GM11168 (cell line): Measurements from ENCODE around the gene PLEKHM3.

ENCODE experiments used
- in situ Hi-C: fragments of 300-500 bp; cut with MboI; formaldehyde crosslinking; loops from one replicate; pipeline ENCODE4 v1.12.0; 2022; ENCODE audit warnings: low sequenced_read_pairs; ENCODE audit not compliant: unreplicated experiment

The PLEKHM3 gene

GRCh38 chr2:207870814-207871213 lies 154.5 kb downstream of the PLEKHM3 start:
- in situ Hi-C loops, result no loop called here

GRCh38 chr2:207869784-207870778 lies 155.2 kb downstream of the PLEKHM3 start:
- in situ Hi-C loops, result no loop called here

DNA sequence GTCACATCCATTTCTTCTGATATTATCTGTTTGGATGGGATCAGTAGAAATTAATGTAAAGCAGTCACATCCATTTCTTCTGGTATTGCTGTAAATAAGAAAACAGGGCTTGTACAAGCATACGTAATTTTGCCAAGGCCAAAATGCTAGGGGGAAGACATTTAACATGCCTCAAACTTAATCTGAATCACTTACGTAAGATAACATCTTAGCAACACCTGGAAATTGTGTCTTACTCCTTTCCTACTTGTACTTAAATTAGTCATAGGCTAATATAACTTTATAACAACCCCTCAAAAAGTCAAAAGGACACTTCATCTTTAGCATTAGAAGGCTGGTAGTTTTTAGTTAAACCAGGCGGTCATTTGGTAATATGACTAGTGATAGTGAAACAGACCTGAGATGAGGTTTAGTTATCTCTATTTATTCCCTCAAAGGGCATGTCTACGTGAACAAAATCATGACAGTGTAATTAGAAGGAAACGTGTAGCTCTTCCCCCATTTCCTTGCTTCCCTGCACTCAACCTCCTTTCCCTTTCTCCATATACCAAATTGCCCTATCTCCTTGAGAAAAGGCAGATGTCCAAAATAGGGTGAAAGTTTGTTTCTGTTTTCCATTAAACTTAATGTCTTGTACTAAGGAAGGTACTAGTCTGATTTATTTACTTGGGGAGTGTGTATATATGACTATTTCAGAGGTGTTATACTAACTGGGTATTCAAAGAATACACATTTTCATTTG lies 156.3 kb downstream of the PLEKHM3 start:
- in situ Hi-C loops, result no loop called here

DNA sequence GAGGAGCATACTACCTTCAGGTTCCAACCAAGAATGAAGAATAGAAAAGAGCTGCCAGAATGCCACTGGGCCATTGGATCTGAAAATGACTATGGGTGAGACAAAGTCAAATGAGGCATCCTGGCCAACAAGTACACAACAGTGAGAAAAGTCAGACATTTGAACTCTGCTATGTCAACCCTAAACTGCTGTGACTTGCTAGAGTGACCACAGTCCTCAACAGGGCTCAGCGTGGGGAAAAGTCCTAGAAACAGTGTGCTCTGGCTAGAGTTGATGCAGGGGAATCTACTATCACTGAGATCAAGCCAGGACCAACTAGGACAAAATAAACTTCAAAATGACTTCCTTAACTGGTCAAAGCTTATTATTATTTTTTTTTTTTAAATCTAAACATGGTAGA lies 157.4 kb downstream of the PLEKHM3 start:
- in situ Hi-C loops, result no loop called here

- in situ Hi-C loops, result no loop called here
Observed at GRCh38 chr2:207867056-207867455, 158.3 kb downstream of the PLEKHM3 start.

DNA sequence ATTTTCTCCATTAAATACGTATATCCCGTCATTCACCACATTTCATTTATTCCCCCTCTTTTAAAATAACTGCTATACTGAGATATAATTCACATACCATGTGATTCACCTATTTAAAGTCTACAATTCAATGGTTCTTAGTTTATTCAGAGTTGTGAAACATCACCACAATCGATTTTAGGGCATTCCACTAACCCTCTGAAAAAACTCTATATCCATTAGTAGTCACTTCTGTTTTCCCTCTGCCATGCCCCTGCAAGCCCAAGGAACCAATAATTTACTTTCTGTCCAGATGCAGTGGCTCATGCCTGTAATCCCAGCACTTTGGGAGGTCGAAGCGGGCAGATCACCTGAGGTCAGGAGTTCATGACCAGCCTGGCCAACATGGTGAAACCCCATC lies 160.1 kb downstream of the PLEKHM3 start:
- in situ Hi-C loops, result no loop called here

GRCh38 chr2:207863345-207863744 lies 162.0 kb downstream of the PLEKHM3 start:
- in situ Hi-C loops, result no loop called here

DNA sequence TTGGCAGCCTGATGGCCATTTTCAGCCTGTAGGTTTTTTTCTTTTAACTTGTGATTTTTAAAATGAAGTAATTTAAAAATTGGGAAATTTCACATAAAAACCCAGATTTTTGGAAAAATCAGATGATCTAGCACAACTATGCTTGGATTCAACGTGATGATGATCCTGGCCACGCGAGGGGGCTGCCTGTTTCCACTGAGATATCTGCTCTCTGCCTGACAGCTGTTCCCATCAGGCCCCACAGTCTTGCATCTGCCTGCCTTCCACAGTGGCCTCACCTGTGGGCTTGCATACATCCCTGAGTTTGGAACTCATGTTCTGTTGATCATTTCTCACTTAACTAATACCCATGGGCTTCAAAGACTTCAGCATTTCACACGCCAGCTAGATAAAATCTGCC lies 163.5 kb downstream of the PLEKHM3 start:
- in situ Hi-C loops, result no loop called here

DNA sequence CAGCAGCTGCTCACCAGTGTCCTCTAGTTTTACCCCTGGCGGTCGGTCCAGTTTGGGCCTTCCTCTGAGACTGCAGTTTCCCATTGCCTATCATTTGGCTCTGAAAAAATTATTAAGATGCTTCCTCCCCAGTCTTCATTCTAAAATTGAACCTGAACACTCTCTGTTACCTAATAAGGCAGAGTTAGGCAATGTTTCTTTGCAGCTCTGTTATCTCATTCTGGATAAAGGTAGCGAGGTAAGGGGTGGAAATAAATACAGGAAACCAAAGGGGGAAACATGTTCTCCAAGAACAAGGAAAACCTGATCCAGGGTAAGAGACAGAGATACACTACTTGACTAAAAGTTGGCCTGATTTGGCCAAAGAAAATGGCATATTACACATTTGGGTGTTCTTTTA lies 164.6 kb downstream of the PLEKHM3 start:
- in situ Hi-C loops, result no loop called here

DNA sequence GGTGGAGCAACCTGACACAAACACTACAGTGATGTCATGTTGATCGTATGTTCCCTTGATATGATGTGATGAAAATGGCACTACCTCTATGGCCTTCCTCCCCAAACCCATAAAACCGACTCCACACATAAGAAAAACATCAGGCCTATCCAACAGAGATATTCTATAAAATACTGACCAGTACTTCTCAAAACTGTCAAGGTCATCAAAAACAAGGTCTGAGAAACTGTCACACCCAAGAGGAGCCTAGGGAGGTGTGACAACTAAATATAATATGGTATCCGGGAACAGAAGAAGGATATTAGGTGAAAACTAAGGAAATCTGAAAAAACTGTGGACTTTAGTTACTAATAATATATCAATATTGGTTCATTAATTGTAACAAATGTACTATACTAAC lies 169.7 kb downstream of the PLEKHM3 start:
- in situ Hi-C loops, result no loop called here

DNA sequence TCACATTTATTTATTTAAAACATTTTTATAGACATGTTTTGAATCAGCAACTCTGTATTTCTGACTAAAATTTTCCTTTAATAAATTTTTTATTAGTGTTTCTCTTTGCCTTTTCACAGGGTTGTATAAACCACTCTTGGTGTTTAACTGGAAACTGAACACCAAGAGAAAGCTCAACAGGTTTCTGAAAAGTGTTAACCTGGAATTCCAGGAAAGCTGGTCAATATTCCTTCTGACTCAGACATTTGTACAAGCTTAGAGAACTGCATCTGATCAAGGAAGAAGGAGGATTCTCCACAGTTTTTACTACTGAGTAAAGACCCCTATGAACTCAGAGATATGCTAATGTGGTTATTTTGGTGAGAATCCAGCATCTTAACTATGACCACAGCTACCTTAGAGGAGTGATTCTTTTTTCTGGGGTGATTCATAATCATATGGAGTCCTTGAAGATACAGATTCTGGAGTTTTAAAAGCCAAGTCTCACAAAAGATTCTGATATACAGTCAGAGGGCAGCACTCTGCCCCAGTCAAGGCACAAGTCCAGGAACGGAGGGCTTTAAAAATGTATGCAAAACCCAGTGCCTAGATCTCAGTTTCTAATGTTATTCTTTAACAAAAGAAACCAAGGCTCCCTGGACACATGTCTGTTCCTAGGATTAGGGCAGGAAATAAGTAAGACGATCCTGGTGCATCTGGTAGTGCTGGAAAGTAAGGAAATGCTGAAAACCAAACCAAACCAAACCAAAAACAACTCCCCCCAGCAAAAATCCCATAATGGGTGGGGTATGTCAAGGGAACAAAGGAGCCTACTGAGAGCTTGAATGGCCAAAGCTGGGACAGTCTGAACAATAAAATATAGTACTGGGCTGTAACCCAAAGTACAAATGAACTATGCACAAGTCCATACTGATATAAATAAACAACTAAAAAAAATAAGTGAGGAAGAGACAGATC lies 170.6 kb downstream of the PLEKHM3 start:
- in situ Hi-C loops, result no loop called here

GRCh38 chr2:207852791-207853190 lies 172.5 kb downstream of the PLEKHM3 start:
- in situ Hi-C loops, result no loop called here

DNA sequence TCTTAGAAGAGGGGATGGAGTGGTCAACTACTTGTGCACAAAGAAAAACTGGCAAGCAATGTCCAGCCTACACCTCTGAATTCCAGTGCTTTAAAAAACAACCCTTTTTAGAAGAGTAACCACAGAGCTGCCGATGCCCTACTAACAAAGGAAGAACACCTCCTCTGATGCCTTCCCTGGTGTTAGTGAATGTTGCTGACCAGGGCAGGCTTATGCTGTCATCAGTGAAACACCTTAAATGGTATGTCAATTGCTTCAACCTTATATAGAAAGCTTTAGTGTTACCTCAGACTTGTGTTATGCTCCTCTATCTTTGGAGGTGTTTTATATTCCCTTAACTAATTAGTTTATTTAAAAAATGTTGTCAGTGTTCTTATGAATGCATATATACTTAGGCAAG lies 175.9 kb downstream of the PLEKHM3 start:
- in situ Hi-C loops, result no loop called here

- in situ Hi-C loops, result no loop called here
Observed at GRCh38 chr2:207848545-207848928, 176.8 kb downstream of the PLEKHM3 start.

DNA sequence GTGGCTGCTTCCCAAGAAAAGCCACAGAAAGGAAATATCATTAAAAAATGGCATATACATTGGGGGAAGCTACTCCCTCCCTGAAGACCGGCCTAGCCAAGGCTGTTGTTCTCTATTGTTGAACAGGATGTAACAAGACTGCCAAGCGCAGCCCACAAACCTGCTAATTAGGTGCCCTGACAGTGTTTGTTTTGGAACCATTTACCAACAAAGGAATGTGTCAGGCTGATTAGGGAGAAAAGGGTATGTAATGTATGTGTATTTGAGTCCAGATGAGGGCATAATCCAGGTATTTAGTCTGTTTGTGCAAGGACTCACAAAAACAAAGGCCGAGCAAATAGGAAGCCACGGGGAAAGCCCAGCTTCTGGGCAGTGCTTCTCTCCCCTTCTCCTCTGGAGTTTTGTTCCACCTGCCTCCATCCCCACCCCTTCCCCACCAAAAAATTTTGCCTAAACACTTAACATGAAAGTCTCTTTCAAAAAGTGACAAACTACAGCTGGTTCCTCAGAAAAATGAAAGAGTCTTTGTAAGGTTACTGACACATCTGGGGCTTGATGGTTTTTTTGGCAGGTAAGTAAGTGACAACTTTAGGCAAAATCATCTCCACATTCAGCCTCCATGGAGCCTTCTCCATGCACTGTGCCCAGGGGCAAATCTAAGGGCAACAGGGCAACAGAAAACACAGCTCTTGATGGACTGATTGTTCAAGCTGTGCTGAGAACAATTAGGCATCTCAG lies 177.4 kb downstream of the PLEKHM3 start:
- in situ Hi-C loops, result no loop called here

GRCh38 chr2:207847098-207847806 lies 178.1 kb downstream of the PLEKHM3 start:
- in situ Hi-C loops, result no loop called here

DNA sequence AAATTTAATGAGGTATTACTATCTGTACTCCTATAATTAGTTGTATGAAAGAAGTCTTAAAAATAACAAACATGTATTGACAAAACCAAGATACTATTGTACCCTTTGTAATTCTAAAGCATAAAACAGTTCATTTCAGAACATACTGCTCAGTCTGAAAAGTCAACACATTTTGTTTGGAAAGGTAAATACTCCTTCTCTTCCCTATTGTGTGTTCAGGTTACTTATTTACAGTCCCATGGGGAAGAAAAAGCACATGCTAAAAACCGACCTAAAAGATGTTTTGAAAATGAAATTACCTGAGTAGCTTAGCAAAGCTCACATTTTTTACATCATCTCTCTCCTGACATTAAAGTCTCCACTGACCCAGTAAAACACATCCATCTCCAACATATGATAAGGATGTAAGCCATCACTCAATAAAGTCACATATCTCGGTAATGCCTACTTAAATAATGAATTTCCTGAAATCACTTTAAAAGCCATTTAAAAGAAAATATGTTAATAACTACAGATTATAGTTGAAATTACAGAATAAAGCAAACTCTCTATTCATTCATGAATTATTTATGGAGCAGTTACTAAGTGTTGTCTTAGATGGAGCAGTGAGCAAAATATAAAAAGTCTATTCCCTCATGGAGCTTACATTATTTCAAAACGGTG lies 180.0 kb downstream of the PLEKHM3 start:
- in situ Hi-C loops, result no loop called here

DNA sequence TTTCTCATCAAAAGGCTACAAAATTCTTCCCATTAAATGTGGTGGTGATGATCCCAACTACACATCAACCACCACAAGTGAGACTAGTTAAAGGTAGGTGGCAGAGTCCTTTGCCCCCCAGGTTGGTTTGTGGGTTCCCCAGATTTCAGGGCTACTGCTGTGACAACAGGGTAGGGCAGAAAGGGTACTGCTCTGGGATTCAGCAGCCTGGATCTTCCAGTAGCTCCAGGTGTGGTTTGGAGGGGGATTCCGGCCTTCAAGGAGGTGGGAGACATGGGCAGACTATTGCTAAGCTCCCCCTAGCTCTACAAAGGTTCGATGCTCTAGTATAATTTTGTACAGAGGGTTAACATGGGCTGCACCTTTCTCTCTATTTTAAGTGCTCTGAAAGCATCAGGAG lies 180.7 kb downstream of the PLEKHM3 start:
- in situ Hi-C loops, result no loop called here
